LoVo (cell line): ENCODE results near the gene PPFIA1.

Experiments
- DNase-seq: peaks from one replicate; pipeline ENCODE4 v3.0.0-alpha.2; 2016; ENCODE audit warnings: low spot score

The PPFIA1 gene

GRCh38 chr11:70432065-70432464 lies 161.6 kb downstream of the PPFIA1 start:
- no peak for DNase-seq

GRCh38 chr11:70432580-70432979 lies 162.1 kb downstream of the PPFIA1 start:
- no peak for DNase-seq

GRCh38 chr11:70433038-70433437 lies 162.5 kb downstream of the PPFIA1 start:
- no peak for DNase-seq

GRCh38 chr11:70433526-70433925 lies 163.0 kb downstream of the PPFIA1 start:
- DNase-seq: no peak
